ENCODE measurements around the gene FGF21. TPM values are rescaled to one million over a fixed set of nuclear protein-coding genes. Genes with fewer than 3 reads are reported as not detected.

The FGF21 gene
- total RNA-seq, 4 donors from 2014 or later: not detected

- Histone ChIP-seq H3K4me1 (peaks cover 16 to 39% (median 35%) of the 10 kb centered on the region in 4 donors), H3K27me3 (no peaks in the 10 kb centered on the region), H3K4me3 (peak overlapping the region; percentile 49 to 75 (median 58)), H3K36me3 (no peaks in the 10 kb centered on the region), H3K27ac (peak overlapping the region; percentile 85 to 93 (median 90)), H3K9me3 (no peaks in the 10 kb centered on the region)
- intact Hi-C loops (cut with DNase I; ENCODE audit: low total_unique reads) (no loop called here), in situ Hi-C loops (cut with MboI; ENCODE audit: low pct_ligation_motif_present in 1 of 4, low pct_unique_long_range_greater_than_20kb in 1 of 4, low sequenced_read_pairs in 3 of 4) (no loop called here)
- 0 to 1% methylated on average over 15 to 51 of the region's 67 CpGs for WGBS, 2 donors (ENCODE audit: low coverage in 1 of 2)
- peak; percentile 99 for DNase-seq
- TF ChIP-seq POLR2A (IDR thresholded peaks at IDR 0.05) (peak; percentile 64), POLR2AphosphoS5 (IDR thresholded peaks at IDR 0.05) (peak; percentile 38 to 71 (median 58)), CTCF (IDR thresholded peaks at IDR 0.05) (no peak)
Measured at GRCh38 chr19:48713864-48714755, 41.2 kb upstream of the FGF21 start.

- DNase-seq: peak; percentile 65
- TF ChIP-seq POLR2AphosphoS5 (IDR thresholded peaks at IDR 0.05) (no peak), CTCF (IDR thresholded peaks at IDR 0.05) (no peak), POLR2A (IDR thresholded peaks at IDR 0.05) (no peak), EP300 (IDR thresholded peaks at IDR 0.05; ENCODE audit: low read depth) (no peak)
- intact Hi-C loops (cut with DNase I; ENCODE audit: low total_unique reads): no loop called here
- H3K4me1 ChIP-seq: peaks cover 17 to 42% (median 37%) of the 10 kb centered on the region in 4 donors
- no peaks in the 10 kb centered on the region for H3K9me3 ChIP-seq
- peak overlapping the region; percentile 85 to 93 (median 90) for H3K27ac ChIP-seq
- in situ Hi-C loops (cut with MboI; ENCODE audit: low pct_ligation_motif_present in 1 of 4, low pct_unique_long_range_greater_than_20kb in 1 of 4, low sequenced_read_pairs in 3 of 4): no loop called here
- H3K36me3 ChIP-seq: no peaks in the 10 kb centered on the region
- H3K4me3 ChIP-seq: peak overlapping the region; percentile 49 to 75 (median 54)
- H3K27me3 ChIP-seq: no peaks in the 10 kb centered on the region
- WGBS, 2 donors (ENCODE audit: low coverage in 1 of 2): 41 to 60% methylated on average over 2 to 26 of the region's 26 CpGs
Measured at GRCh38 chr19:48714759-48715675, 40.3 kb upstream of the FGF21 start.

- Histone ChIP-seq H3K4me1 (peaks cover 21 to 47% (median 41%) of the 10 kb centered on the region in 4 donors), H3K9me3 (no peaks in the 10 kb centered on the region), H3K27me3 (no peaks in the 10 kb centered on the region), H3K27ac (peak overlapping the region; percentile 85 to 93 (median 90)), H3K36me3 (no peaks in the 10 kb centered on the region), H3K4me3 (peak overlapping the region in 1 of 4 donors; percentile 75)
- intact Hi-C loops (cut with DNase I; ENCODE audit: low total_unique reads) (no loop called here), in situ Hi-C loops (cut with MboI; ENCODE audit: low pct_ligation_motif_present in 1 of 4, low pct_unique_long_range_greater_than_20kb in 1 of 4, low sequenced_read_pairs in 3 of 4) (no loop called here)
- peak; percentile 37 for DNase-seq
- TF ChIP-seq CTCF (IDR thresholded peaks at IDR 0.05) (no peak), EP300 (IDR thresholded peaks at IDR 0.05; ENCODE audit: low read depth) (no peak), POLR2A (IDR thresholded peaks at IDR 0.05) (no peak), POLR2AphosphoS5 (IDR thresholded peaks at IDR 0.05) (no peak)
- 62% methylated on average over 19 of the region's 19 CpGs; no CpG with 5 or more reads in 1 of the 2 donors for WGBS, 2 donors (ENCODE audit: low coverage in 1 of 2)
Measured at GRCh38 chr19:48715681-48716171, 39.6 kb upstream of the FGF21 start.
